Measurements from ENCODE around the gene NOB1. TPM values are rescaled to one million over a fixed set of nuclear protein-coding genes. Genes with fewer than 3 reads are reported as not detected.

Gene NOB1
- total and polyA plus RNA-seq, 10 donors = 35.1 to 48.8 (median 41.4) TPM

GRCh38 chr16:69712277-69712676, 42.4 kb downstream of the NOB1 start:
- DNase-seq = no peak
- TF ChIP-seq POLR2AphosphoS5 (IDR thresholded peaks at IDR 0.05) = no peak
- no peak for TF ChIP-seq CTCF (IDR thresholded peaks at IDR 0.05 in 8 of 11, conservative IDR thresholded peaks at IDR 0.05 in 3 of 11)
- no peak for TF ChIP-seq POLR2A (IDR thresholded peaks at IDR 0.05)
- Histone ChIP-seq H3K9me3 (no peaks in the 10 kb centered on the region), H3K4me3 (no peak overlapping the region), H3K4me1 (peaks cover 0 to 4% (median 0%) of the 10 kb centered on the region in 6 donors), H3K36me3 (peaks cover 0 to 86% (median 6%) of the 10 kb centered on the region in 6 donors), H3K27ac (no peak overlapping the region), H3K27me3 (replicated peaks in 1 of 7) (no peaks in the 10 kb centered on the region)
- intact Hi-C loops (cut with DNase I; ENCODE audit: low total_unique reads) = no loop called here
- WGBS, 5 donors = 86 to 94% (median 92%) methylated on average over 4 of the region's 4 CpGs

- TF ChIP-seq CTCF (IDR thresholded peaks at IDR 0.05 in 8 of 11, conservative IDR thresholded peaks at IDR 0.05 in 3 of 11) (no peak), POLR2A (IDR thresholded peaks at IDR 0.05) (no peak), POLR2AphosphoS5 (IDR thresholded peaks at IDR 0.05) (no peak)
- WGBS, 5 donors = 93 to 94% (median 93%) methylated on average over 12 of the region's 12 CpGs
- no peak for DNase-seq
Measured at GRCh38 chr16:69711115-69711740, 43.5 kb downstream of the NOB1 start.

GRCh38 chr16:69709456-69710084, 45.2 kb downstream of the NOB1 start:
- intact Hi-C loops (cut with DNase I; ENCODE audit: low total_unique reads) = loop anchor here (5.0 to 10.0 kb wide), 2 partner anchors 43 to 315 kb away; partner anchors contain the start of gene NOB1
- H3K4me1 ChIP-seq = peaks cover 0 to 4% (median 0%) of the 10 kb centered on the region in 6 donors
- no peaks in the 10 kb centered on the region for H3K27me3 ChIP-seq (replicated peaks in 1 of 7)
- TF ChIP-seq POLR2A (IDR thresholded peaks at IDR 0.05) (no peak), POLR2AphosphoS5 (IDR thresholded peaks at IDR 0.05) (no peak), CTCF (IDR thresholded peaks at IDR 0.05 in 8 of 11, conservative IDR thresholded peaks at IDR 0.05 in 3 of 11) (peak; percentile 37 to 82 (median 73))
- peak overlapping the region in 3 of 8 donors; percentile 21 to 28 (median 22) for H3K27ac ChIP-seq
- no peak for DNase-seq
- H3K9me3 ChIP-seq = no peaks in the 10 kb centered on the region
- no peak overlapping the region for H3K4me3 ChIP-seq
- H3K36me3 ChIP-seq = peaks cover 0 to 83% (median 6%) of the 10 kb centered on the region in 6 donors
- WGBS, 5 donors = 46 to 61% (median 53%) methylated on average over 5 of the region's 5 CpGs

More at GRCh38 chr16:69711115-69711740, 43.5 kb downstream of the NOB1 start:
- no peak overlapping the region for H3K27ac ChIP-seq
- peaks cover 0 to 4% (median 0%) of the 10 kb centered on the region in 6 donors for H3K4me1 ChIP-seq
- H3K9me3 ChIP-seq = no peaks in the 10 kb centered on the region
- no peak overlapping the region for H3K4me3 ChIP-seq
- intact Hi-C loops (cut with DNase I; ENCODE audit: low total_unique reads) = no loop called here
- H3K36me3 ChIP-seq = peaks cover 0 to 84% (median 6%) of the 10 kb centered on the region in 6 donors
- H3K27me3 ChIP-seq (replicated peaks in 1 of 7) = no peaks in the 10 kb centered on the region
